Islet precursor cell (in vitro differentiated cells): ENCODE measurements around the gene DNASE1L2.

Experiments used
- DNase-seq: peaks from one replicate; pipeline ENCODE4 v3.0.0-alpha.2; 2018

DNASE1L2 gene

GRCh38 chr16:2271848-2272461 is 35.7 kb downstream of the DNASE1L2 start:
- no peak for DNase-seq

- no peak for DNase-seq
Observed at GRCh38 chr16:2273484-2273883, 37.2 kb downstream of the DNASE1L2 start.

DNA sequence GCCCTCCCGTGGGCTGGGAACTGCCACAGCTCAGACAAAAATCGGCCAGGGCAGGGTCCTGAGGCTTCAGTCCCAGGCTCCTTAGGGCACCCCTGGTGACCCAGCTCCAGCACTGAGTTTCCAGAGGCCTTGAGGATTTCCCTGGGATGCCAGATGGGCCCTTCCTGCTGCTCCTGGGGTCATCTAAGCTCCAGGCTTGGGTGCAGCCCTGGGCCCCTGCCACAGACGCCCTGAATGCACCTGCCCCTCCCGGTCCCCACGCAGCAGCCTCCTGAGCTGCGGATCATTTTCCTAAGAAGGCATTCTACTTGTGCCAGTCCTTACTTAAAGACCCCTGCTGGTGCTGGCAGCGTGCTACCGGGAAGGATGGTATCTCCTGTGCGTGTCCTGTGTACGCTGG is 37.7 kb downstream of the DNASE1L2 start:
- no peak for DNase-seq

- no peak for DNase-seq
Observed at GRCh38 chr16:2275476-2276367, 39.5 kb downstream of the DNASE1L2 start.

DNA sequence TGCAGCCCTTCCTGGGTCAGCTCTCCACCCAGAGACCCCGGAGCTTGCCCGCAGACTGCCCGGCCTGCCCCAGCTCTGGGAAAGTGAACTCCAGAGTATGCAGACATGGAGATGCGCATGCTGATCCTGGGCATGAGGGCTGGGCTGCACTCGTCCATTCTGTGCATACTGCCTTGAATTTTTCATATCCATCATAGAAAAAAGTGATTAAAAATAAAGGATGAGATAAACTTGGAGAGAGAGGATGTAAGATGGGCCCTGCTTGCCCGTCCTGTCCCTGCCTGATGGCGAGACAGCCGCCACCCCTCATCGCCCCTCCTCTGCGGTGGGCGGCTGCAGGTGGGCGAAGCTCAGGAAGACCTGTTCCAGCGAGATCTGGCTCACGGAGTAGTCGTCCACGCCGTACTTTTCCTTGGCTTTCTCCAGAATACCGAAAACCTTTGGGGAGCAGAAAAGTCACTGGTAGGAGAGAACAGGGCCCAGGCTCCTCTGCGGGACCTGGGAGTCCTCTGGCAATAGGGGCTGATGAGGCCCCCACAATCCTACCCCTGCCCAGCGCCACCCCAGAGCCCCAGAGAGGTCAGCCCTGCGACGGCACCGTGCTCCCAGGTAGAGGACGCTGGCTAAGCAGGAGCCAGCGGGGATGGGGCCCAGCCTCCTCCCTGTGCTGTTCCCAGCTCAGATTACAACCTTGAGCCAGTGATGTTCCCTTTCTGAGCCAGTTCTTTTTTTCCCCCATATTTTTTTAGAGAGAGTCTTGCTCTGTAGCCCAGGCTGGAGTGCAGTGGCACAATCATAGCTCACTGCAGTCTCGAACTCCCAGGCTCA is 40.3 kb downstream of the DNASE1L2 start:
- DNase-seq, result no peak

DNA sequence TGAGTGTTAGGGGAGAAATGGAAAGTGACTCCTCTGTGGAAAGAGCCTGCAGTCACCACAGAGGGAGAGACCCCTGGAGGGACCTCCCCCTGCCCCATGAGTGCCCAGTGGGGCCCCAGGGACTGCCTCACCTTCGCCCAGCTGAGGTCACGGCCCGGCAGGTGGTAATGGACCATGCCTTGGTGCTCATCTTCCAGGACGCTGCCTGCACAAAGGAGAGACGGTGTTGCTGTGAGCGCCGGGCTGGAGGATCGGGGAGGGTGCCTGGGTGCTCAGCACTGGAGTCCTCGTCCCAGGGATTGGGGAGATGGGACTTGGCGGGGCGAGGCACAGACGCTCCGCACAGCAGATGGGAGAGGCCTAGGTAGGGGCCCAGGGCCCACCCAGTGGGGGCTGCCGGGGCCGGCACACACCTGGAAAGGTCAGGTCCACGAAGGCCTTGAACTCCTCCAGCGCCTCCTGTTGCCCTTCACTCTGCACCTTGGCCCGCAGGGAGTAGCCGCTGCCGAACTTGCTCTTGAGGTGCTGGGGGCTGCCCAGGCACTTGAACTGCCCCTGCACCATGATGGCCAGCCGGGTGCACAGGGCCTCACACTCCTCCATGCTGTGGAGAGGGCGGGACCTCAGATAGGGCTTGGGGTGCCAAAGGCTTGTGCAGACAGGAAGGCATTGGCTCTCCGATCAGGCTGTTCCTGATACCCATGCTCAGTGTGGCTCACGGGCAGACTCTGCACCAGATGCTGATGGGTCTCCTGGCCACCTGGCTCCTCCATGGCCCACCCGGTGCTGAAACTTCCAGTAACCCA is 41.4 kb downstream of the DNASE1L2 start:
- DNase-seq, result no peak

DNA sequence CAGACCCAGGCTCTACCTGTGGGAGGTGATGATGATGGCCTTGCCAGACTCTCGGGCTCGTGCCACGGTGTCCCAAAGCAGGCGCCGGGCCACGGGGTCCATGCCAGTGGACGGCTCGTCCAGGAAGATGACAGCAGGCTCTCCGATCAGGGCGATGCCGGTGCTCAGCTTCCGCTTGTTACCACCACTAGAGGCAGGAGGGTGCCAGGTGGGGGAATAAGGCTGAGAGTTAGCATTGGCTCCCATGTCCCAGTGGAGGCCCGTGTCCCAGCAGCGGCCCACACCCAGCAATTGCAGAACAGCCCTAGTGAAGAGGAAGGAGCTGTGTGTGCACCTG is 42.0 kb downstream of the DNASE1L2 start:
- no peak for DNase-seq

DNA sequence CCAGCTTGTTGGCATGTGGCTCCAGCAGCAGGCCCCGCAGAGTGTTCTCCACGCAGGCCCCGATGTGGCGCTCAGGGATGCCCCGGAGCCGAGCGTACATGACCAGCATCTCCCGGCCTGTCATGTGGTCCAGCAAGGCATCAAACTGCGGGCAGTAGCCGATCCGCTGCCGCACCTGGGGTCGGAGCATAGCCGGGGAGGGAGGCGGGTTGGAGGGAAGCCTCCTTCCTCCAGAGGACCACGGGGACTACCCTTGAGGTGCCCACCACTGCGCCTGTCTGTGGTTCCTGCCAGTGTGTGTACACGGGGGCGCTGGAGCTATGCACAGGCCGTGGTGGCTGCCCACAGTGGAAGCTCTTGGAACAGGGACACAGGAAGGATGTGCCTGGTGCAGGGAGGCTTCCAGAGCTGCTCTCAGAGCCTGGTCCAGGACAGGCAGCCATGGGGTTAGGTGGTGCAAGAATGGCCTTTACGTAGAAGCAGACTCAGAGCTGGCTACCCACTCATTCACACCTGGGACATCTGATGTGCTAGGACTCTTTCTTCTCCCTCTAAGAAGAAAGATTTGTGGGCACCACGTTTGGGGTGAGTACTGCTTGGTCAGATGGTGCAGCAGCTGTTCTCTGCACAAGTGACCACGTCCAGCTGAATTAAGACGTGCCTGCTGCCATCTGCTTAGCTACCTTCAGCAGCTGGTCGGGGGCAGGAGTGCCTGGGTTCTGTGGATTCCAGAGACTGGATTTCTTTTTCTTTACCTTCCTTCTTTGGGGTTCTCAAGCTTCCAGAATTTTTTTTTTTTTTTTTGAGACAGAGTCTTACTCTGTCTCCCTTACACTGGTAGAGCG is 42.9 kb downstream of the DNASE1L2 start:
- DNase-seq, result no peak

GRCh38 chr16:2280461-2280860 is 44.2 kb downstream of the DNASE1L2 start:
- no peak for DNase-seq

GRCh38 chr16:2280981-2281542 is 44.8 kb downstream of the DNASE1L2 start:
- no peak for DNase-seq

- no peak for DNase-seq
Observed at GRCh38 chr16:2282262-2282661, 46.0 kb downstream of the DNASE1L2 start.

GRCh38 chr16:2282866-2283555 is 46.8 kb downstream of the DNASE1L2 start:
- DNase-seq, result no peak

- DNase-seq, result no peak
Observed at GRCh38 chr16:2284001-2284770, 47.9 kb downstream of the DNASE1L2 start.

- DNase-seq, result no peak
Observed at GRCh38 chr16:2284797-2285576, 48.7 kb downstream of the DNASE1L2 start.

GRCh38 chr16:2285731-2286191 is 49.5 kb downstream of the DNASE1L2 start:
- no peak for DNase-seq

DNA sequence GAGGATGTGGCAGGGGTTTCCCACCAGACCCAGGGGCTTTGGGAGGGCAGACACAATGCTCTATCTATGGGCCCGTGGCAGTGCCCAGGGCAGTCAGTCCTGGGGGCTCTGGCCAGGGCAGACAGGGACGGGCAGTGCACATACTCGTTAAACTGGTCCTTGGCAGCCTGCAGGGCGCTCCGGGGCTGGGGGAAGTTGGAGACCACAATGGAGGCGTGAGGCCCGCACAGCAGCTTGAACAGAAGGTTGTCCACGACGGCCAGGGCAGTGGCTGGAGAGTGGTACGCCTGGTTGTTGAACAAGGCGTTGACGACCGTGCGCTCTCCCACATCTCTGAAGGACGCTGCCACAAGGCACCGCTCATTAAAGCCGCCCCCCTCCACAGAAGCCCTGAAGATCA is 50.3 kb downstream of the DNASE1L2 start:
- no peak for DNase-seq

DNA sequence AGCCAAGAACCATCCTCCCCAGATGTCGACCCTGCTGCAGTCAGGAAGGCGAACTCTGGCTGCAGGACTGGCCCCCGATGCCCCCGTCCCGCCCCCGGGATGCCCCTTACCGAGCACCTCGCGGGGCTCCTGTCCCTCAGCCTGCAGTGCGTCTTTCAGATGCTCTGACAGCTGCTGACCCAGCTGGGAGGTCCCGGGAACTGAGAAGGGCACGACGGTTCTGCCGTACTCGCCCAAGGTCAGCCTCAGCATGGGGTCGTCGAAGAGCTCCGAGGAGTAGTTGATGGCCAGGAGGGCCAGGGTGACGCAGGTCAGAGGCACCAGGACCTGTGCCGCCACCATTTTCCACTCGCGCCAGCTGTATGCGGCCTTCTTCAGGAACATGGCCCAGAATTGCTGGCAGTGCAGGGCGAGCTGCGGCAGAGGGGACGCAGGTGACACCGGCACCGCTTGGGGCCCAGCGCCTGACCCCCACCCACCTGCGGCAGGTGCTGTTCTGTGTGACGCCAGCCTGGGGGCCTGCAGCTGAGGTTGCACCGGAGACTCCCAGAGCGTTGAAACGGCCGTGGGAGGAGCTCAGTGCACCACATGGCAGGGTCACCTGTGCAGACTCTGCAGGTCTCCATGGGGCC is 51.8 kb downstream of the DNASE1L2 start:
- DNase-seq, result peak; percentile 45
